Subcutaneous adipose tissue (tissue), 4 donors: Measurements from ENCODE around the gene CADM4. TPM values are rescaled to one million over a fixed set of nuclear protein-coding genes. Genes with fewer than 3 reads are reported as not detected.

Experiments used
- CTCF ChIP-seq: fragments of 450-650 bp; IDR thresholded peaks from one replicate; pipeline ENCODE4 v1.5.1; 2016; ENCODE audit warnings: low read depth, mild to moderate bottlenecking, control low read depth, antibody characterized with exemption, moderate library complexity
- total RNA-seq, 4 donors: library from RNA; depleted of rRNA; stranded (reverse); fragments of >200 nt; gene quantifications; one replicate each; pipeline ENCODE4 v1.1.0, GENCODE V29; 2016

CADM4 gene
- total RNA-seq, 4 donors from 2014 or later = 0.57 to 31.9 (median 0.92) TPM

- TF ChIP-seq CTCF = no peak
Observed at GRCh38 chr19:43648633-43649032, 9.0 kb upstream of the CADM4 start.

GRCh38 chr19:43644181-43644580 lies 4.5 kb upstream of the CADM4 start:
- no peak for TF ChIP-seq CTCF

- TF ChIP-seq CTCF = no peak
Observed at GRCh38 chr19:43643326-43643725, 3.7 kb upstream of the CADM4 start.

- no peak for TF ChIP-seq CTCF
Observed at GRCh38 chr19:43642531-43642930, 2.9 kb upstream of the CADM4 start.

- no peak for TF ChIP-seq CTCF
Observed at GRCh38 chr19:43641333-43641732, 1.7 kb upstream of the CADM4 start.

- no peak for TF ChIP-seq CTCF
Observed at GRCh38 chr19:43640424-43640757, 741 bp upstream of the CADM4 start.

- no peak for TF ChIP-seq CTCF
Observed at GRCh38 chr19:43638995-43639518, 593 bp downstream of the CADM4 start.
